GM15510 (cell line): ENCODE results near the gene ZNF230.

Experiments used
- POLR2A ChIP-seq: IDR thresholded peaks from 3 replicates; pipeline ENCODE4 v1.6.1; 2011; ENCODE audit warnings: borderline replicate concordance; ENCODE audit not compliant: insufficient read length; ENCODE audit errors: extremely low read depth

The ZNF230 gene

DNA sequence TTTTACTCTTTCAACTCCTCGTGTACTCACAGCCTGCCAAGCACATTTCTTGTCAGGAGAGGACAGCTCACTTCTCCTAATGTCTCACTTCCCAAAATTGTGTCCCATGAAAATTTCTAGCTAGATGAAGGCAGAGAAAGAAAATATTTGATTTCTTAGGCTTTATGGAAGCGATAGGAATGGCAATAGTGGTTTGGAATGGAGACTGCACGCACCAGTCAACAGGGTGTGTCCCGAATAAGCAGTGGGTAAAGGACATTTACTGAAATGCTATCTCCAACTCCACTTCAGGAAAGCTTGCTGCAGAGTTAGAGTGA, 22.1 kb downstream of the ZNF230 start:
- no peak for TF ChIP-seq POLR2A

DNA sequence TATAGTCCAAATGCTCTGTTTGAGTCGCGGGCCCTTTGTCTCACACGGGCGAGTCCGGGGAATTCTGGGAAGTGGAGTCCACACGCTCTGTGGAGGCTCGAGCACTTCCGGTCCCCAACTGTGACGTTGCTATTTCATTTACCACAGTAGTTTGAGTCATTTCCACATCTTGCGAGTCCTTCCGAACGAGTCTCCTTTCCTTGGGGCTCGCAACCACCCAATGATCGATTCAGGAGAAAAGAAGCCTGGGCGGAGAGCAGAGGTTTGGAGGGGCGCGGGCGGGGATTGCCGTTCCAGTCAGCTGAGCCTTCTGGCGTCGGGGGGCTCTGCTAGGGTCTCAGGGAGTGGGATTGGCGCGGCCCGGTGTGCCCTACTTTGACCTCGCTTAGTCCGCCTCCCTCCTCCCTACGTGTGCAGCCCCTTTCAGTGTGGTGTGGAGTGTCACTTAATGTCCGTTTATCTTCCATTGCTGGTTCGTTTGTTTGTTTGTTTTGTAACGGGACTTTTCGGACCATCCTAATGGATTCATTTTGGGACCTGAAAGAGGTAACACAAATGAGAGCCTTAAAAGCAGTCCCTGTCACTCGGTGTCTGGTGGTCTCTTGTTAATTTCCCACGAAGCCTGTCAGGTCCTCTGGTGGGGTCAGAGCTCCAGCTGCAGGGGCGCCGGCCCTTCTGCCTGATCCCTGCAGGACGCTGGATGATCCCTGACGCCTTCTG, 22.6 kb downstream of the ZNF230 start, which contains the start of gene ZNF222:
Gene ZNF222, plus strand, starts transcription at position 163 of the 720 bp plus-strand sequence. Its CDS starts 58 bp downstream, at position 221.
- TF ChIP-seq POLR2A, result peak; percentile 34

DNA sequence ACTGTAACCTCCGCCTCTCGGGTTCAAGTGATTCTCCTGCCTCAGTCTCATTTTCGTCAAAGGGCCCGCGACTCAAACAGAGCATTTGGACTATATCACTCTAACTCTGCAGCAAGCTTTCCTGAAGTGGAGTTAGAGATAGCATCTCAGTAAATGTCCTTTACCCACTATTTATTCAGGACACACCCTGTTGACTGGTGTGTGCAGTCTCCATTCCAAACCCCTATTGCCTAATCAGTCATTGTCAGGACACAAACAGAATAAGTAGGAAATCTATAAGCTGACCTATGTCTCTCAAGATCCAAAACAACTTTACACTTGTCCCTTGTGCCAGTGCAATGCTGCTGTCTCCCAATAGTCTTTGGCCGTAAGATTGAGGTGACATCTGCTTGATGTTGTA, 23.9 kb downstream of the ZNF230 start:
- no peak for TF ChIP-seq POLR2A

DNA sequence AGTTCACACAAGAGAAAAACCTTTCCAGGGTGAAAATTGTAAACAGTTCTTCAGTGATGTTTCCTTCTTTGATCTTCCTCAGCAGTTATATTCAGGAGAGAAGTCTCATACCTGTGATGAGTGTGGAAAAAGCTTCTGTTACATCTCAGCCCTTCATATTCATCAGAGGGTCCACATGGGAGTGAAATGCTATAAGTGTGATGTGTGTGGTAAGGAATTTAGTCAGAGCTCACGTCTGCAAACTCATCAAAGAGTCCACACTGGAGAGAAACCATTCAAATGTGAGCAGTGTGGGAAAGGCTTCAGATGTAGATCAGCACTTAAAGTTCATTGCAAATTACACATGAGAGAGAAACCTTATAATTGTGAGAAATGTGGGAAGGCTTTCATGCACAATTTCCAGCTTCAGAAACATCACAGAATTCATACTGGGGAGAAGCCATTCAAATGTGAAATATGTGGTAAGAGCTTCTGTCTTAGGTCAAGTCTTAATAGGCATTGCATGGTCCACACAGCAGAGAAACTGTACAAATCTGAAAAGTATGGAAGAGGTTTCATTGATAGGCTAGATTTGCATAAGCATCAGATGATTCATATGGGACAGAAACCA, 29.3 kb downstream of the ZNF230 start:
- no peak for TF ChIP-seq POLR2A

DNA sequence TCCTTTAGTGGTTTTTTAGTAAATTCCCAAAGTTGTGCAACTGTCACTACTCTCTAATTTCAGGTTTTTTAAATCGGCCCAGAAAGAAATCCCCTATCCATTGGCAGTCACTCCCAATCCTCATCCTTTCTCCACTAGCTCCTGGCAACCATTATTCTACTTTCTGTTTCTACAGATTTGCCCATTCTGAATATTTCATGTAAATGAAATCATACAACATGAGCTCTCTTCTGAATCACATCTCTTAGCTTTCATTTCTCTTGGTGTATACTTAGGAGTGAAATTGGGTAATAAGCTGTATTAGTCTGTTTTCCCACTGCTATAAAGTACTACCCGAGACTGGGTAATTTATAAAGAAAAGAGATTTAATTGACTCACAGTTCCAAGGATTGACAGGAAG, 39.4 kb downstream of the ZNF230 start:
- no peak for TF ChIP-seq POLR2A

DNA sequence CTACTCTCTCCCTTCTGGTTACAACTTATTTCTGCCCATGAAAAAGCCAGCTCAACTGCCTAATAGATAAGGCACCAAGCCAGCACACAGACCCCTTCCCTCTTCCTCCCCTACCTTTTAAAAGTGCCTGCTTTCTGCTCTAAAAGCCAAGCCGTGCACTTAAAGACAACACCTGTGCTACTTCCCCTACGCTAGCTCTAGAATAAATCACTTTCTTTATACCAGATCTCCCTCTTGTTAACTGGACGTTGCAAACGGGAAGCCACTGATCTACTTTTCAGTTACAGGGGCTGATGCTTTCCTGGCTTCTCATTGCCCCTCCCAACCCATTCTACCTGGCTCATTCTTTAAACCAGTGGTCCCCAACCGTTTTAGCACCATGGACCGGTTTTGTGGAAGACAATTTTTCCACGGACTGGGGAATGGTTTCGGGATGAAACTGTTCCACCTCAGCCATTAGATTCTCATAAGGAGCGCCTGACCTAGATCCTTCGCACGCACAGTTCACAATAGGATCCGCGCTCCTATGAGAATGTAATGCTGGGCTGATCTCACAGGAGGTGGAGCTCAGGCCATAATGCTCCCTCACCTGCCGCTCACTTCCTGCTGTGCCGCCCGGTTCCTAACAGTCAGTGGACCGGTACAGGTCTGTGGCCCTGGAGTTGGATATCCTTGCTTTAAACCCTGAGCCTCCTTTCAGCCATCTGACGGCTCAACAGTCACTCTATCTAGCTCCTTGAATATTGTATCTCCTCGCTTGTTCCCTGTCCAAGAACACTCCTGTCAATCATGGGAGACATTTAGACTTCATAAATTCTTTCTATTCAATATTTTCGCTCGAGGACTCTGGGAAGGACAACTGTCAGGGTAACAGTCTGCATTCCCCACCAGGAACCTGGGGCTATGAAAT, 48.2 kb downstream of the ZNF230 start:
- no peak for TF ChIP-seq POLR2A

DNA sequence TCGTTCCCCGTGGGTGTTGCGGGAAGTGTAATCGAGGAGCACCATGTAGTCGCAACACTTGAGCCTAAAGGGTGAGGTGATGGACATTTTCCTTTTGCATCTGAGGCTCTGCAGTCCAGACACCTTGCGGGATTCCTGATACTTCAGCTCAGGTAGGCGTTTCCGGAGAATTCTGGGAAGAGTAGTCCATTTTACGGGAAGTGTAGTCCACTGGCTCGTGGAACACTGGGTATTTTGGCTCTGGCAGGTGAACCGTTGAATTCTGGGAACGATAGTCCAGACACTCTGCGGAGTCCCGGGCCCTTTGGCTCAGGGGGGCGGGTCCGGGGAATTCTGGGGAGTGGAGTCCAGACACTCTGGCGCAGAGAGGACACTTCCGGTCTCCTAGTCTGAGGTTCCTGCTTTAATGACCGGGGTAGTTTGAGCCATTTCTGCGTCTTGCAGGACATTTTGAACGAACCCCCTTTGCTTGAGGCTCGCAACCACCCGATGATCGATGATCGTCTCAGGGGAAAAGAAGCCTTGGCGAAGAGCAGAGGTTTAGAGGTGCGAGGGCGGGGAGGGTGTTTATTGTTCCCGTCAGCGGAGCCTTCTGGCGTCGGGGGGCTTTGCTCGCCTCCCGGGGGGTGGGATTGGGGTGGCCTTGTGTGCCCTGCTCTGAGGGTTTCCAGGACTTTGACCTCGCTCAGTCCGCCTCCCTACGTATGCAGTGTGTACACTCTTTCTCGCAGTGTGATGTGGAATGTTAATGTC, 49.1 kb downstream of the ZNF230 start, which contains the start of gene ZNF223:
Gene ZNF223, plus strand, starts transcription at position 387 of the 753 bp plus-strand sequence. CDS start 3,141 bp downstream, outside the sequence.
- no peak for TF ChIP-seq POLR2A

DNA sequence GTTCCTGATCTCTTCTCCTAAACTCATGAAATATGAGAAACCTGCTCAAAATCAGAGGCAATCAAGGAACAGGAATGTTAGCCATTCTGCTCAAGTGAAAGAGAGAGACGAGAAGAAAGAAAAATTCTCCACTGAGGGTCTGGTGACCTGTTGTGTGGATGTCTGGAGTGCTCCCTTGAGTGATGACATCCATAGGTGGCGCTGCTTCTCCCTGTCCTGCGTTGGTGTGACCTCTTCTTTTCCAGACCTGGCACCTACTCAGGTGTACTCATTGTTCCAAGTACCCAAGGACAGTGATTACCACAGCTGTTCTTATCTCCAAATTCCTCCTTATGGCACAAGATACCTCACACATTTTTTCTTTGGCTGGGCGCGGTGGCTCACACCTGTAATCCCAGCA, 53.1 kb downstream of the ZNF230 start:
- no peak for TF ChIP-seq POLR2A

DNA sequence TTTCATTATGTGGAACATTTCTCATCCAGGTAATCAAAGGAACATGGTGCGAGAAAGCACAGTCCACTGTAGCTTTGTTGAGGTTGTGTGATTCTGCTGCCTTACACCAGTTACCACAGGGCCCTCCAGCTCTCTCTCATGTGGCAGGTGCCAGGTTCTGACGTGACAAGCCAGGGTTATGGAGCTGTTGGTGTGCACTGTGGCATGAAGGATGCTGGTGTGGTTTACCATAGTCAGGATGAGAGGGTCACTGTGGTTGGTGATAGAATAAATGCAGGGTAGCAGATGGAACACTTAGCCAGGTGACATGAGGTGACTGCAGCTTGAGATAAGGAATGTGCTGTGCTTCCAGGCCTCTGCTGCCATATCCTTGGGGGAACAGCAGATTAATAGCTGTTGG, 56.5 kb downstream of the ZNF230 start:
- TF ChIP-seq POLR2A, result no peak

DNA sequence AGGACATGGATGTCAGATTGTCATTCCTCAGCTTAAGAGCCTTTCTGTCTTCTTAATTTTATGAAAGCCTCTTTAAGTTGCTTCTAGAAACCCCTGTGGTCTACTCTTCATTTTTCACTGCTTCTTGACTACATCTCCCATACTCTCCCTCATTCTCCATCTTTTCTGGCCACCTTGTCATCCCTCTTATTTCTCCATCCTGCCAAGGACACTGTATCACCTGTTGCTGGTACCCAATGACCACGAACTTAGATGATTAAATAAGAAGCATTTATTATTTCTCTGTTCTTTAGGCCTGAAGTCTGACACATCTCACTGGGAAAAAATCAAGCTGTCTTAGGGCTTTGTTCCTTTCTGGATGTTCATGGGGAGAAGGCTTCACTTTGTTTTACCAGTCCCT, 58.3 kb downstream of the ZNF230 start:
- TF ChIP-seq POLR2A, result no peak
